GM21786 (cell line): ENCODE results near the gene AGO1.
"Not testable (repeated sequence)": the region's sequence is repeated elsewhere in the genome, so short reads cannot be mapped to it uniquely, and the experiment has no call there.

Experiments
- ATAC-seq: cut with Tn5 transposase; IDR thresholded peaks from one replicate; pipeline ENCODE4 v1.9.1; 2021; ENCODE audit not compliant: unreplicated experiment

Gene AGO1

DNA sequence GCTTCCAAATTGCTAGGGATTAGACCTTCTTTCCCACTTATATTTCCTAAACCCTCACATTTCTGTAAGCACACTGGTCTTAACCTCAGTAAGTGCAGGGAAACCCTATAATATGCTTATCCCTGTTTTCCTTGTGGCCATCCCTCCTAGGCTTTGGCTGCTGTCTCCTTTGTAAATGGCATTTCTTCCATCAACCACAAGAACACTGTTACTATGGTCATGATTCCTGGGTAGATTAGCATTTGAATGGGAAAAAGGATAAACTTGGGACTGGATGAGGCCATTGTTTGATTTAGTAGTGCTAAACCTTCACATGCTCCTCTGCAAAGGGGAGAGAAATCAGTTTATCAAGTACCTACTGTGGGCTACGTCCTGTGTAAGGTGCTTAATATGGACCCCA lies 31.7 kb downstream of the AGO1 start:
- no peak for ATAC-seq

DNA sequence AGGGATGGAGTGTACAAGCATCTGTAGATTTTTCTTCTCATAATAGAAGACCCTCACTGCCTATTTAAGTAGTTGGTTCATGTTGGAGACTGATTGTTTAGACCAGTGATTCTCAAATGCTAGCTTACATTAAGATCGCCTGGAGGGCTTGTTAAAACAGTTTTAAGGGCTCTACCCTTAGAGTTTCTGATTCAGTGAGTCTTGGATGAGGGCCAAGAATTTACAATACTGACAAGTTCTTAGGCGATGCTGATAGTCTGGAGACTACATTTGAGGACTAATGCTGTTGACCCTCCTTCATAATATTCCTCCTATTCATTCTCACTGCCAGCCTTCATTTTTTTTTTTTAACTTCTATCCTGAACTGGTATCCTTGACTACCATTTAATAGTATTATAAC lies 32.7 kb downstream of the AGO1 start:
- no peak for ATAC-seq

DNA sequence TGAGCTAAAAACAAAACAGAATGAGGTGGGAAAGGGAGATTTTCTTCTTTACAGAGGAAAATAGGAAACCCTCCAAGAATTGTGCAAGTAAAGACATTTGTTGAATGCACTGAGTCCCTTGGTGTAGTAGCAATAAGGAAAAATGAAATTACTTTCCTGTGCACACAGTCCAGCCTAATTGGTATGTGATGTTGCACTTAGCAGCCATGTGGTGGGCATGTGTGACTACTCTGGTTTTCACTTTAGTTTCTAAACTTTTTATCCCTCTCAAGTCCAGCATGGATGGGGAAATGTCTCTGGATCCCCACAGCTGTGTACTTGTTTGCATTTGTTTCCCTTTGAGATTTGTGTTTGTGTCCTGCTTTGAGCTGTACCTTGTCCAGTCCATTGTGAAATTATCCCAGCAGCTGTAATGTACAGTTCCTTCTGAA lies 40.8 kb downstream of the AGO1 start:
- no peak for ATAC-seq

DNA sequence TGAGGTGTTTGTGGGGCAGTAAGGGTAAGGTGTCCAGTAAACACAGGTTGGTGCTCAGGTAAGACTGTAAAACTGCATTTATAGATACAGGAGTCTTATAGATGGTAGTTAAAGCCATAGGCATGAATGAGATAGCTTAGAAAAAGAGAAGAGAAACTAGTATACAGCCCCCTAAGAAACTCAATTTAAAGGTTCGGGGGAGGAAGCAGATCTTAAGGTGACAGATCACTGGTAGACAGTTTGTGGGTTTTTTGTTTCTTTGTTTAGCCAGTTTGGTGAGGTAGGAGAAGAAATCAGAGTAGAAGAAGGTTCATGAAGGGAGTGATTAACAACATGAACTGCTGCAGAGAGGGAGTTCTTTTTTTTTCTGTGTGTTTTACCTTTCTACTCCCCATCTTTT lies 41.8 kb downstream of the AGO1 start:
- no peak for ATAC-seq

DNA sequence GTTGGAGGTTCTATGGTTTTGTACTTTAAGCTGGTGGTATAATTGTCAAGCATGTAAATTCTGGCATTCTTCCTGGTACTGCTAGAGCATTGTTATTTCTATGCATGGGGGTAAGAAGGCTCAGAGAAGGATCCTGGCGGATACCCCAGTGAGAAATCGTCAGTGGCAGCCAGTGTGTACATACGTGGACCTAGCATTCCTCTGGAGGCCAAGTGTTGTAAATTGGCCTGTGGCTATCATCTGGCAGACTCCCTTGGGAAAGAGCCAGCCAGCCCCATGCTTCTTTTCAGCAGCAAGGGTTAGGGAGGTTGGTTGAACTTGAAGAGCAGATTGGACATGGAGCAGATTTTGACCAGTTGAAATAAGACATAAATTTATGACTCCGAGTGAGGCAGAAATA lies 42.7 kb downstream of the AGO1 start:
- no peak for ATAC-seq

DNA sequence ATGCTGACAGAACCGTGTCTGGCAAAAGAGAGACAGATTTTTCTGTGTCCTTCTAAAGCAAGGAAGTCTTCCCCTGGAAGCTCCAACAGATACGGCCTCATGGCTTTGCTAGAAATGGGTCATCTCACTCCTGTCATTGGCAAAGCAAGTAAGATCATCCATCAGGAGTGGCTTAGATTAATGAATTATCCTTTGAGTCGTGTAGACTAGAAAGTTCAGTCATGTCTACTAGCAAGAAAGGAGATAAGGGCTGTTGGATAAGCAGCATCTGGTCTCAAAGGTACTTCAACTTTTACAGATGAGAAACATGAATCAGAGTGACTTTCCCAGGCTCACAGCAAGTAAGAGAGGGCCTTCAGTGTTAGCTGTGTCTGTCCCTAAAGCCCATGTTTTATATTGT lies 44.5 kb downstream of the AGO1 start:
- no peak for ATAC-seq

DNA sequence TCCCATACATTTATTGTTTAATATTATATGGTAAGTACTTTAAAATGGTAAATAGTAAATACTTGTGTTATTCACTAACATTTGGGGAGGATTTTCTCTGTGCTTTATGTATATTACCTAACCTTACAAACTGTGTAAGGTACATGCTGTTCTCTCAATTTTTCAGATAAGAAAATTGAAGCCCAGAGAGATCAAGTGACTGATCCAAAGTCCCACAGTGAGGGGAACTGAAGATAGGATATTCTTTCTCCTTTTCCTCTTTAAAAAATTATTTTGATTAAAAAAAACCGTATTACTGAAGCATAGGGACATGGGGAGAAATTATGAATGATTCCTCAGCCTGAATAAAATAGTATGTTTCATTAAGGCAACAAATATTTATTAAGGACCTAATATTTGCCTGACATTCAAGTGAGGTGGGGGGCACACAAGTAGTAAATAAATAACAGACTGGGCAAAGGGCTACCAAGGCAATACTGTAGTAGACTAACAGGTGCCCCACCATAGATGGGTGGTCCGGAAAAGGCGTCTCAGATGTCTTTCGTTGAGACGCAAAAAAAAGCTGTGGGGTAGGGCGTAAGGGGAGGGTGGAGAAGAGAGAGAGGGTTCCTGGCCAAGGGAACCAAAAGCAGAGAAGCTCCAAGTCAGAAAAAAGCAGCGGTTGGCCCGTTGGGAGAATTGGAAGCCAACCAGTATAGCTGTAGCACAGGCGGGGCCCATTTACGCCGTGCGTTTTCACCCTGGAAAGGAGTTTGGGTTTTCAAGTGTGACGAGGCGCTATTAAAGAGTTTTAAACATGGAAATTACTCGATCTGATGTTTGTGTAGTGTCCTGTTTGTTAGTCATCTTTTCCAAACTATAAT lies 47.0 kb downstream of the AGO1 start:
- no peak for ATAC-seq

DNA sequence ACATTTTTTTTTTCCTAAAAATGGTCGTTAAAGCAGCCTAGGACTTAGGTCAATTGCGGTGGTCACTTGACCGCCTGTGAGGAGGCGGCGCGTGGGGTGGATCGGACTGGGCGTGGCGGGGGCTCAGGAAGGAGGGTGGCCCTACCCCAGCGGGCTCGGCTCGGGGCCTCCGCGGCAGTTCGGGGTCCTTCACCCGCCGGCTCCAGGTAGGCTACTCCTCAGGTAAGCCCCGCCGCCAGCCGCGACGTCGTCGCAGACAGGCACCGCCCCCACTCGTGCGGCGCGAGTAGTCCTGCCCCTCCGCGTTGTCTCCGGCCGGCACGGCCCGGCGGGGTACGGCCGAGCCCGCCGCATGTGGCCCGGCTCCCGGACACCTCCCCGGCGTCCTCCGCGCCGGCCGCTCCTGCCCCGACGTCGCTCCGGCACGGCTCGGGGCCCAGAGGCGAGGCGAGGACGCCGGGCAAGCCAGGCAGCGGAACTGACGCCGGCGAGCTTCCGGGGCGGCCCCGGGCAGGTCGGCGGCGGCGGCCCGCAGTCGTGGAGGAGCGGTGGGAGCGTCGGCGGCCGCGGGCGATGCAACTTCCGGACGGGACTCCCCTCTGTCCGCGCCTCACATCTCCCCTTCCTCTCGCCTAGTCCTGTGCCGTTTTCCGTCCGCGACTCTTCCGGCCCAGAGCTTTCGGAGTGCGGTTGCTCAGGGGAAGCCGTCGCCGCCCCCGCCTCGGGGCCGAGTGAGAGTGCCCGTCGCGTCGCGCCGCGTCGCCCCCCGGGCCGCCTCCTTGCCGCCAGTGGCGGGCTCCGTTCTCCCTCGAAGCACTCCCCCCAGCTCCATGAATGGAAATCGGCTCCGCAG lies 47.8 kb downstream of the AGO1 start, which contains the start of gene AGO3:
AGO3 (plus strand) TSS at position 513 of the 853 bp plus-strand sequence; CDS start at position 835, 322 bp downstream.
- ATAC-seq = peak; percentile 80

DNA sequence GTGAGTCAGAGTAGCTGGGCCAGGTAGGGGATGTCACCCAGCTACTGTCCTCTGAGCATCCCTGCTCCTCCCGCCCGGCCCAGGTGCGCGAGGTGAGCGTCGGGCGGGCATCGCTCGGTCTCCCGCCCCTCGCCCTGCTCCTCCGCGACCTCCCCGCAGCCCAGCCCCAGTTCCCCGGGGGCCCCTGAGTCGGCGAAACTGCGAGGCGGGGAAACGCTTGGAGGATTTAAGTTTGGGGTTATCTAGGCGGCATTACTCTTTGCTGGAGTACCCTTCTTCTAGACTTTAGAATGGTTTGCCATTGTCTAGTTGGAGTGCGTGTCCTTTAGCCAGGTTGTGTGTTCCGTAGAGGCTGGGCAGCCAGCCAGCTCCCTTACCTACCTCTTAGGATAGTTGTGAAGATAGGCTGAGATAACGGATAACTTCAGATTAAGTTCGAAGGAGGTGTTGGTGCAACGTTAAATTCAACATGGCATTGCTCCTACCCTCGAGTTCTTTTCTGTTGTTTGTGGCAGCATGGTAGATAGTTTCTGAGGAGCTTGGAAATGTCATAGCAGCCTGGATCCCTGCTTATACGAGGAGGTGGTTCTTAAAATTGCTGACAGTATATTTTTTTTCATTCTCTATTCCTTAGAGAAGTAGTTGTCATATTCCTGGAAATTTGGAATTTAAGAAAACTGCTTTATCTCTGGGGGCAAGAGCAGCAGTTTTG lies 48.6 kb downstream of the AGO1 start:
- ATAC-seq = peak; percentile 21

DNA sequence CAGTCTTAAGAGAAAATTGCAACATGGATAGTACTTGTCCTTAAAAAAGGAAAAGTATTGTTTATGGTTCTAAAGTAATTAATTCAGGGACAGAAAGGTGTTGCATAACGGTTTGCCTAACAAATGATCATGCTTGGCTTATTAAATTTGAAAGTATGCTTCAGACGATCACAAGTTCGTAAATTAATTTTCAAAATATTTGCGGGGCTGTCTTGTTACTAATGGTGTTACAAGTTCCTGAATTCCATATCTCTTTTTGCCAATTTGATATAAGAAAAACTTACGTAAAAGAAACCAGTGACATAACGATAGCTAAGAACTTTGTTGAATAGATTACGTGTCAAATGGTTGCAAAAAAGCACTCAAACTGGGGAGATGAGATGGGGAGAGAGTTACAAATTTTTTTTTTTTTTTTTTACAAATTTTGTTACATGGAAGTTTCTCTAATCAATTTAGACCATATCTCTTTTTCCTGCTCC lies 49.2 kb downstream of the AGO1 start:
- ATAC-seq = no peak

DNA sequence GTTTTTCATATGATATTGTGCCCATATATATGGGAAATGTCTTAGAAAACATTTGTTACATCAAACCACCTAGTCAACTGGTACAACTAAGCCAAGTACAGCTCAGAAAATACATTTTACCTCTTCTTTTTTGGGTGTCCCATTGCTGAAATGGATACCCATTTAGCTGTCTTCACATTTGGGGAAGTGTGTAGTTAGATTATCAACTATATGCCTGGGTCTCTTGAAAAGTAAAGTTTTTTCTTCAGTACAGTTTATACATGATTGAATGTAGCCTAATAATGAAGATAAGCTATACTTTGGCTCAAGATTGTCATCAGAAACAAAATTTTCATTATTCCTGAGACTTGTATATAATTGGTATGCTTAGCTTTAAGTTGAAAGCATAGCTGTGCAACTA lies 49.9 kb downstream of the AGO1 start:
- ATAC-seq = no peak

DNA sequence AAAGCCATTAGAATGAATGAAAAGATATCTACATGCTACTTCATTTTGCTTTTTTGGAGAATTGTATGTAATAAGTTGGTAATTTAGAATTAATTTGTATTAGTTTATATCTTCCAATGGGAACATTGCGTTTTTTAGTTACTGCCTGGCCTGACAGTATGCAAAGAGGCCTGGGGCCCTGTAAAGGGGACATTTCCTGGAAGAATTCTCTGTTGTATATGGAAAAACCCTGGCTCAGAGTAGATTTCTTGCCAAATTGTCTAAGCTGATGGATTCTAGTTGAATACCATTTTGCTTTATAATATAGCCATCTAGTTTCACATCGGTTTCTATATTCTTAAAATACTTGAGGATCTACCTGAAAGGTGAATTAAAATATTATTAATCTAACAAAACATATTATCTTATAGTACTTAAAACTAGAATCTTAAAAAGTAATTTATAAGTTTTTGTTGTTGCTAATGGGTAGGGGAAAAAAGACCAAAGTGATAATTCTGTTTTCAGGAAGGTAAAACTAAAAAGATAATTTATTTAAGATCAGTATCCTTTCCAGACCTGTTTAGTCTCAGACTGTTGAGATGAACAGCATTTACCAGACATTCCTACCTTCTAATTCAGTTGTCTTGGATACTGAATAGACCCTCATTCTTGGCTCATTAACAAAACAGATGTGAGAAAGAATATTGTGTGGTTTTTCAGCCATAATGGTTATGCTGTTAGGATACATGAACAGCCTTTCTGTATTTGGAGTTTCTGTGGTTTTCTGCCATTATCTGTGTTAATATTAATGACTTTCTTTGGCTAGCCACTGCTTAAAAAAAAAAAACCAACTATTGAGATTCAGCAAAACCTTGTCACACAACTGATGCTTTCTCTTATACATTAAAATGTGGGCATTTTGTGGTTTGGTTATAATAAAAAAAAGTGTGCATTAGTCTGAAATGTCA lies 52.7 kb downstream of the AGO1 start:
- ATAC-seq = no peak

DNA sequence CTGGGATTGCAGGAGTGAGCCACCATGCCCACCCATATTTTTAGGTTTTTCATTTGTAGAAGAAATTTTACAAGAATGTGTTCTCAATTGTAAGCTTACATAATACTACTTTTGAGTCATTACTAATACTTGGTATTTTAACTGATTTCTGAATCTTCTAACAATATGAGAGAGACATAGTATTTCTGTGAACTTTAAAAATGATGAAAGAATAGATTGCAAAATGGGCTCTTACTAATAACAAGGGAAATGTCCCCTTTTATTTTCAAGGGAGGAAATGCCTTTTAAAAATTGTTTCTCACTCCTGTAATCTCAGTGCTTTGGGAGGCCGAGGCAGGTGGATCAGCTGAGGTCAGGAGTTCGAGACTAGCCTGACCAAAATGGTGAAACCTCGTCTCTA lies 53.8 kb downstream of the AGO1 start:
- no peak for ATAC-seq

DNA sequence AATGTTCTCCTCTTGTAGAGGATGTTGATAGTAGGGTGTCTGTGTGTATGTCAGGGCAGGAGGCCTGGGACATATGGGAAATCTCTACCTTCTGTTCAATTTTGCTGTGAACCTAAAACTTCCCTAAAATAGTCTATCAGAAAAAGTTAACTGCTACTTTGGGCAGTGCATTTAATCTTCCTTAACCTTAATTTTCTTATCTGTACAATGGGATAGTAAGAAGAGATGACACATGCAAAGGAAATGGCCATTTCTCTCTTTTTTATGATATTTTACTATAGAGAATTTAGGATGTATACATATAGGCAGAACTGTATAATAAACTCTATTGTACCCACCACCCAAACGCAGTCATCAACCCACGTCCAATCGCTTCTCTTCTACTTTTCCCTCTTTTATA lies 56.5 kb downstream of the AGO1 start:
- ATAC-seq = no peak

DNA sequence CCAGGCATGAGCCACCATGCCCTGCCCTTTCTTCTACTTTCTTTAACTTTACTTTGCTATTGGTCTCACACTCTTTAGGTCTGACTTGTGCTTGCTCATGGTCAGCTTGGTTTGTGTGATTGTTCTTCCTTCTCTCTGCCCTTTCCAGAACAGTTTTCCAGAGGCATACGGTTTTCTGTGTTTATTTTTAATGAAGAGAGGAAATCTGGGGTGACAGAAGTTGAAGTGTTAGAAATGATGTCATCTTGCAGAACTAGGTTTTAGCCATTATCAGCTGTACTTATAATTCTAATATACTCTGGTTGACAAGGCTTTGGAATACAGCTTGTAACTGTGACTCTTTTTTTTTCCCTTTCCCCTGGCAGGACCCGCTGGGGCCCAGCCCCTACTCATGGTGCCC lies 62.3 kb downstream of the AGO1 start:
- ATAC-seq = no peak

DNA sequence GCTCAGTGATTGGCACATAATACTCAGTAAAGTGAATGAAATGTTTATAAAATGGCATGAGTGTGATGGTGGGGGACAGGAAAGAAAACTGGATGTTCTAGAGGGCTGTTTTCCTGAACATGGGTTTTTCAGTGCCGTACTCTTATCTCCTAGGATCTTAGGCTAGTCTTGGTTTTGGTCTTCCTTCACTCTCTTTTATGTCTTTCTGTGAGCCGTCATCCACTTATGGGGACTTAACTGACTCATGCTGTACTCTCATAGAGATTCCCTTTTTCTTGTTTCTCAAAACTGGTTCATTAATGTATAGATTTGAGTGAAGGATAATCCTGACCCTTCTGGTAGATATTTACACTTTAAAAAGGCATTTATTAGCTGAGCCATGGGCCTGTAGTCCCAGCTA lies 64.5 kb downstream of the AGO1 start:
- ATAC-seq = no peak

DNA sequence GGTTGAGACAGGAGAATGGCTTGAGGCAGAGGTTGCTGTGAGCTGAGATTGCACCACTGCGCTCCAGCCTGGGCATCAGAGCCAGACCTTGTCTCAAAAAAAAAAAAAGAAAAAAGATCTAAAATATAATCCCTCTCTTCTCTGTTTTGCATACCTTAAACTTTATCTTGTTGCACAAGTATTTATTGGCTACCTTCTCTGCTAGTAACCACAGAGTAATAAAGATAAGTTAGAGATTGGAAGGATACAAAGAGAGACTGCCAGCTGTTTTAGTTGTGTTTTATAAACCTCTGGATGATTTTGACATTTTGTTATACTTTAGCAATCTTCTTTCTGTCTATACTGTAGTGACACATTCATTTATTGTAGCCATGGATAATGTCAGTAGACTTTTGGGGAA lies 75.5 kb downstream of the AGO1 start:
- no peak for ATAC-seq

DNA sequence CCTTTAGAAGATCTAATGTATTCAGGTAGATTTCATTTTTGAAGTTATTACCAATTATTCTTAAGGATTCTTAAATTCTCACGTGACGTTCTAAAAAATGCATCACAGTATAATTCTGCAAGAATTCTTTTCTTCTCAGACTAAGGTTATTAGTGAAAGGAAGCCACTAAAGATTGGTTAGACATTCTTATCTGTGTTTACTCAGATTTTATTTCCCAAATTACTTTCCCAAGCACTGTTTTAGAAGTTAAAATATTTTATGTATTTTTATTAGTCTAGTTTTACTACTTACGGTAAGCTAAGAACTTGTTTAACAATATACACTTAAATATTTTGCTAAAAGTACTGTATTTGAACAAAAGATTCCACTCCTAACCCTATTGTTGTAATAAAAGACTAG lies 76.3 kb downstream of the AGO1 start:
- ATAC-seq = no peak

DNA sequence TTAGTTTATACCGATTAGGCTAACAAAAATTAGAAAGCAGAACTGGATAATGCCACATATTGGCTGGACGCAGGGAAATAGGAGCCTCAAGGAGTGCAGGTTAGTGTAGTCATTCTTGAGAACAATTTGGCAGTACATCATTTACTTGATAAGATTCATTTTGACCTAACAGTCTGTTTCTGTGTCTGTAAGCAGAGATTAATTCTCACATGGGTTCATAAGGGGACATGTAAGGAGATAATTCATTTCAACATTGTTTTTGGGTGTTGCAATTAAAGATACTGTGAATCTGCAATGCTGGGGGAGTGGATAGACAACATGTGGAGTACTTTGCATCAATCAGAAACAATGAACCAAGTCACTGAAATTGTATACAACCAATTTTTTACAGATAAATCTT lies 79.9 kb downstream of the AGO1 start:
- ATAC-seq = no peak

DNA sequence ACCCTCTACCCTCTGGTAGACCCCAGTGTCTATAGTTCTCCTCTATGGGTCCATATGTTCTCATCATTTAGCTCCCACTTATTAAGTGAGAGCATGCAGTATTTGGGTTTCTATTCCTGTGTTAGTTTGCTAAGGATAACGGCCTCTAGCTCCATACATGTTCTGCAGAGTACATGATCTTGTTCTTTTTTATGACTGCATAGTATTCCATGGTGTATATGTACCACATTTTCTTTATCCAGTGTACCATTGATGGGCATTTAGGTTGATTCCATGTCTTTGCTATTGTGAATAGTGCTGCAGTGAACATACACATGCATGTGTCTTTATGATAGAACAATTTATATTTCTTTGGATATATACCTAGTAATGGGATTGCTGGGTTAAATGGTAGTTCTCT lies 81.3 kb downstream of the AGO1 start:
- not testable (repeated sequence) for ATAC-seq
